Panc1 (cell line): Measurements from ENCODE around the gene SERGEF. TPM values are rescaled to one million over a fixed set of nuclear protein-coding genes. Genes with fewer than 3 reads are reported as not detected.

Experiments
- ATAC-seq: fragments of 200-7000 bp; cut with Tn5 transposase; 2 replicates; pipeline ENCODE4 v1.9.1; 2020; ENCODE audit warnings: mild to moderate bottlenecking, moderate library complexity
- BruUV-seq: library from RNA; stranded (reverse); fragments of 400-500 nt; replicated peaks from 2 replicates; lab custom pipeline; 2021; lab: Mats Ljungman, UMichigan
- CTCF ChIA-PET: fragments of 300-600 bp; sonication (Branson Sonifier 250); formaldehyde crosslinking; loops from one replicate; lab custom pipeline; 2022; ENCODE audit warnings: antibody characterized with exemption; lab: Charles Lee
- POLR2A ChIA-PET: fragments of 300-600 bp; sonication (Branson Sonifier 250); formaldehyde crosslinking; loops from one replicate; lab custom pipeline; 2022; ENCODE audit warnings: antibody characterized with exemption; lab: Charles Lee
- DNase-seq: peaks from one replicate; pipeline ENCODE4 v3.0.0-alpha.2; 2010; ENCODE audit warnings: low read depth, low spot score
- H3K27ac ChIP-seq: 2 replicates; pipeline ENCODE4 v1.5.1; 2011; ENCODE audit warnings: mild to moderate bottlenecking, low read length, inconsistent platforms
- H3K27me3 ChIP-seq: fragments of 200-500 bp; sonication (Bioruptor generic); 2 replicates; pipeline ENCODE4 v1.6.0; 2014; ENCODE audit warnings: low read length, inconsistent platforms; ENCODE audit not compliant: control insufficient read depth, insufficient read depth
- H3K36me3 ChIP-seq: fragments of 200-500 bp; sonication (Bioruptor generic); 2 replicates; pipeline ENCODE4 v1.5.1; 2014; ENCODE audit warnings: inconsistent platforms, mild to moderate bottlenecking, low read length, moderate library complexity; ENCODE audit not compliant: control insufficient read depth, insufficient read depth
- H3K4me1 ChIP-seq: 2 replicates; pipeline ENCODE4 v1.5.1; 2011; ENCODE audit warnings: inconsistent platforms, mild to moderate bottlenecking, low read length, moderate library complexity; ENCODE audit not compliant: control insufficient read depth, insufficient read depth
- H3K4me3 ChIP-seq, 2 experiments: 2 replicates each; pipeline ENCODE4 v1.5.1; 2011 to 2012; ENCODE audit warnings: low read depth in 2 of 2, low read length in 2 of 2, mild to moderate bottlenecking in 2 of 2, inconsistent platforms in 1 of 2, moderate library complexity in 1 of 2
- H3K9me3 ChIP-seq: fragments of 200-500 bp; sonication (Bioruptor generic); 2 replicates; pipeline ENCODE4 v1.5.1; 2014; ENCODE audit warnings: low read depth, mild to moderate bottlenecking, inconsistent platforms, low read length, moderate library complexity; ENCODE audit not compliant: control insufficient read depth, insufficient read depth
- CTCF ChIP-seq: fragments of 450-650 bp; IDR thresholded peaks from 2 replicates; pipeline ENCODE4 v1.5.1; 2017; ENCODE audit warnings: mild to moderate bottlenecking
- POLR2AphosphoS5 ChIP-seq: IDR thresholded peaks from 2 replicates; pipeline ENCODE4 v1.6.1; 2012; ENCODE audit warnings: mild to moderate bottlenecking, low read depth, low read length, moderate library complexity
- REST ChIP-seq, 2 experiments: IDR thresholded peaks; 2 replicates each; pipeline ENCODE4 v1.6.1; 2011 to 2012; ENCODE audit warnings: low read depth in 2 of 2, control low read depth in 1 of 2, low read length in 1 of 2, mild to moderate bottlenecking in 1 of 2, moderate library complexity in 1 of 2; ENCODE audit not compliant: insufficient read depth in 1 of 2
- SIN3A ChIP-seq: IDR thresholded peaks from 2 replicates; pipeline ENCODE4 v1.6.1; 2012; ENCODE audit warnings: low read depth, mild to moderate bottlenecking, low read length, moderate library complexity, borderline replicate concordance; ENCODE audit not compliant: insufficient read depth
- TCF7L2 ChIP-seq: IDR thresholded peaks from 2 replicates; pipeline ENCODE4 v1.6.1; 2011; ENCODE audit warnings: mild to moderate bottlenecking, low read depth, low read length, inconsistent platforms
- in situ Hi-C: cut with HindIII; loops from 2 replicates; pipeline ENCODE4 v1.10.0; 2016; ENCODE audit warnings: low sequenced_read_pairs, low pct_unique_long_range_greater_than_20kb
- intact Hi-C: fragments of 100-400 bp; cut with micrococcal nuclease; formaldehyde crosslinking; loops from one replicate; pipeline ENCODE4 v1.10.0; 2022; ENCODE audit not compliant: unreplicated experiment
- total RNA-seq: library from RNA; stranded (reverse); gene quantifications from one replicate; pipeline ENCODE4 v1.2.1, GENCODE V29; 2021; ENCODE audit not compliant: unreplicated experiment

SERGEF gene
- total RNA-seq, 1 experiment from 2014 or later: 35.5 TPM

- POLR2A ChIA-PET: no interaction called here
These were observed 264.8 kb downstream of the SERGEF start for GRCh38 chr11:17748044-17748443.

GRCh38 chr11:17747131-17747955 lies 265.5 kb downstream of the SERGEF start:
- ATAC-seq: no peak
- H3K4me1 ChIP-seq: no peaks in the 10 kb centered on the region
- ChIA-PET CTCF (interaction anchor here (1.3 kb wide), 1 partner anchor 16 kb away, joined by 6 read pairs; no protein-coding TSS in a partner anchor), POLR2A (no interaction called here)
- no peaks in the 10 kb centered on the region for H3K36me3 ChIP-seq
- H3K27me3 ChIP-seq: 0 out of 2 replicates have a peak, but pooled peaks cover 2% of the 10 kb centered on the region
- no peaks in the 10 kb centered on the region for H3K9me3 ChIP-seq
- BruUV-seq: no TSS peak
- no peak overlapping the region for H3K4me3 ChIP-seq
- intact Hi-C loops (no loop called here), in situ Hi-C loops (no loop called here)
- H3K27ac ChIP-seq: no peak overlapping the region
- DNase-seq: no peak
- no peak for TF ChIP-seq POLR2AphosphoS5
- no peak for TF ChIP-seq CTCF
- TF ChIP-seq SIN3A: no peak
- TF ChIP-seq REST (IDR thresholded peaks at IDR 0.05; ENCODE audit: insufficient read depth in 1 of 2, low read depth in 2 of 2, low read length in 1 of 2): no peak

More at GRCh38 chr11:17748044-17748443, 264.8 kb downstream of the SERGEF start:
- CTCF ChIA-PET: no interaction called here
- no TSS peak for BruUV-seq
- DNase-seq (no peak), ATAC-seq (no peak)
- Histone ChIP-seq H3K36me3 (no peaks in the 10 kb centered on the region), H3K9me3 (no peaks in the 10 kb centered on the region), H3K4me3 (no peak overlapping the region), H3K4me1 (no peaks in the 10 kb centered on the region), H3K27ac (no peak overlapping the region), H3K27me3 (0 out of 2 replicates have a peak, but pooled peaks cover 2% of the 10 kb centered on the region)
- intact Hi-C loops (no loop called here), in situ Hi-C loops (no loop called here)
- no peak for TF ChIP-seq POLR2AphosphoS5
- no peak for TF ChIP-seq CTCF
- no peak for TF ChIP-seq REST (IDR thresholded peaks at IDR 0.05; ENCODE audit: insufficient read depth in 1 of 2, low read depth in 2 of 2, low read length in 1 of 2)
- no peak for TF ChIP-seq SIN3A
- no peak for TF ChIP-seq TCF7L2
